ENCODE data around the gene ZNF747.

DNA sequence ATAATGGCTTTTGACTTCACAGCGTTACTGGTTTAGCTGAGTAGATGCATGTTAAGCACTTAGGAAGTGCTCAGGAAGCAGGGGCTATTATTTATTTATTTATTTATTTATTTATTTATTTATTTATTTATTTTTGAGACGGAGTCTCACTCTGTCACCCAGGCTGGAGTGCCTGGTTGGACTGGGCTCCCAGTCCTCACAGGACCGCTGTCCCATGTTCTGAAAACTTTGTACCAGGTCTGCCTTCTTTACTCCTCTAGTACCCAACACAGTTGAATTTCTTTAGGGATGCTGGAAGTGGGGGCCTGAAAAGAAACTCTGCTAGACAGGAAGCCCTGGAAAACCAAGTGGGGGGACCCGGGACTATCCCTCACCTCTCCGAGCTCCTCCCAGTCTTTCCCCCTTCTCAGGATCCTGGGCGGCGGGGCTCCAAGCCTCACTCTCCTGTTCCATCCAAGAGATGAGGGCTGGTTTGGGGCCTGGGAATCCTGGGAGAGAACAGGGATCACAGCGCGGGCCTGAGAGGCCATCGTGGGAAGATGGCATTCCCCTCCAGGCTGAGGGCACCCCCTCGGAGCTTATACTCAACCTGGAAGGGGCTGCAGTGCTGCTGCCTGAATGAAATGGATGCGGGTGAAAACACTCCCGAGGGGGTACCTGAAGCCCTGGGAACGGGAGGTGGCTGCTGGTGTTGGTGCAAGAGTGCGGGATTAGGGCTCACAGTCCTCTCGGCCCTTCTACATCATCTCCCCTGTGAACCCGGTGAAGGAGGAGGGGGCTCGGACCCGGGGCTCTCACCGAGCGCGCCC lies 36.2 kb upstream of the ZNF747 start:
- TF ChIP-seq, protein P1, sequence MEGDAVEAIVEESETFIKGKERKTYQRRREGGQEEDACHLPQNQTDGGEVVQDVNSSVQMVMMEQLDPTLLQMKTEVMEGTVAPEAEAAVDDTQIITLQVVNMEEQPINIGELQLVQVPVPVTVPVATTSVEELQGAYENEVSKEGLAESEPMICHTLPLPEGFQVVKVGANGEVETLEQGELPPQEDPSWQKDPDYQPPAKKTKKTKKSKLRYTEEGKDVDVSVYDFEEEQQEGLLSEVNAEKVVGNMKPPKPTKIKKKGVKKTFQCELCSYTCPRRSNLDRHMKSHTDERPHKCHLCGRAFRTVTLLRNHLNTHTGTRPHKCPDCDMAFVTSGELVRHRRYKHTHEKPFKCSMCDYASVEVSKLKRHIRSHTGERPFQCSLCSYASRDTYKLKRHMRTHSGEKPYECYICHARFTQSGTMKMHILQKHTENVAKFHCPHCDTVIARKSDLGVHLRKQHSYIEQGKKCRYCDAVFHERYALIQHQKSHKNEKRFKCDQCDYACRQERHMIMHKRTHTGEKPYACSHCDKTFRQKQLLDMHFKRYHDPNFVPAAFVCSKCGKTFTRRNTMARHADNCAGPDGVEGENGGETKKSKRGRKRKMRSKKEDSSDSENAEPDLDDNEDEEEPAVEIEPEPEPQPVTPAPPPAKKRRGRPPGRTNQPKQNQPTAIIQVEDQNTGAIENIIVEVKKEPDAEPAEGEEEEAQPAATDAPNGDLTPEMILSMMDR (IDR thresholded peaks at IDR 0.05), result no peak
- no peak for TF ChIP-seq POLR2A (IDR thresholded peaks at IDR 0.05)
